Measurements from ENCODE around the gene SPEG. TPM values are rescaled to one million over a fixed set of nuclear protein-coding genes. Genes with fewer than 3 reads are reported as not detected.

The SPEG gene
- total RNA-seq, 1 experiment from 2014 or later, result 30.7 TPM

GRCh38 chr2:219418155-219419011 is 16.3 kb upstream of the SPEG start, which contains the start of gene DES:
Gene DES, plus strand, starts transcription at chr2:219418377. Its CDS starts 86 bp downstream, at chr2:219418463.
- no peaks in the 10 kb centered on the region for H4K20me1 ChIP-seq (ENCODE audit: low read length)
- intact Hi-C loops (cut with micrococcal nuclease), result no loop called here
- H2AFZ ChIP-seq (ENCODE audit: low read length), result no peak within 1 kb of the TSS

GRCh38 chr2:219419012-219419324 is 15.7 kb upstream of the SPEG start:
- CTCF ChIA-PET, result no interaction called here
- Histone ChIP-seq H4K20me1 (ENCODE audit: low read length) (no peaks in the 10 kb centered on the region), H3K36me3 (ENCODE audit: low read depth, low read length) (no peaks in the 10 kb centered on the region), H3K27ac (ENCODE audit: low read length) (no peak overlapping the region), H3K4me3 (ENCODE audit: low read length) (no peak overlapping the region), H3K4me2 (ENCODE audit: low read length) (no peak overlapping the region), H3K9me3 (ENCODE audit: low read length) (no peaks in the 10 kb centered on the region), H2AFZ (ENCODE audit: low read length) (no peak overlapping the region), H3K4me1 (ENCODE audit: insufficient read depth, low read length) (no peaks in the 10 kb centered on the region), H3K9ac (ENCODE audit: low read length) (no peak overlapping the region), H3F3A (ENCODE audit: low read length, unreplicated experiment) (no peaks in the 10 kb centered on the region), H3K27me3 (ENCODE audit: low read length) (no peaks in the 10 kb centered on the region), H3K79me2 (ENCODE audit: low read length) (no peaks in the 10 kb centered on the region), H3K9me2 (replicated peaks; ENCODE audit: low read length) (no peaks in the 10 kb centered on the region)
- POLR2A ChIA-PET (ENCODE audit: unreplicated experiment), result no interaction called here
- intact Hi-C loops (cut with micrococcal nuclease), result no loop called here
- no peak for ATAC-seq
- TF ChIP-seq CTCF (conservative IDR thresholded peaks at IDR 0.05; ENCODE audit: low read depth, low read length), result no peak
- no peak for TF ChIP-seq EZH2 (IDR thresholded peaks at IDR 0.05; ENCODE audit: low read length, unreplicated experiment)
- TF ChIP-seq EZH2phosphoT487 (IDR thresholded peaks at IDR 0.05; ENCODE audit: borderline replicate concordance, low read length), result no peak
- no peak for DNase-seq
- no TSS peak for BruUV-seq (replicated peaks)

More at GRCh38 chr2:219418155-219419011, 16.3 kb upstream of the SPEG start, which contains the start of gene DES:
- H3K36me3 ChIP-seq (ENCODE audit: low read depth, low read length), result no peaks in the 10 kb centered on the region
- DNase-seq (no peak), ATAC-seq (no peak)
- H3K4me3 ChIP-seq (ENCODE audit: low read length), result no peak within 1 kb of the TSS
- CTCF ChIA-PET, result no interaction called here
- H3K4me2 ChIP-seq (ENCODE audit: low read length), result no peak within 1 kb of the TSS
- H3K27me3 ChIP-seq (ENCODE audit: low read length), result no peaks in the 10 kb centered on the region
- no peaks in the 10 kb centered on the region for H3K4me1 ChIP-seq (ENCODE audit: insufficient read depth, low read length)
- no peak within 1 kb of the TSS for H3K9ac ChIP-seq (ENCODE audit: low read length)
- no peaks in the 10 kb centered on the region for H3F3A ChIP-seq (ENCODE audit: low read length, unreplicated experiment)
- no peaks in the 10 kb centered on the region for H3K9me2 ChIP-seq (replicated peaks; ENCODE audit: low read length)
- TF ChIP-seq EZH2 (IDR thresholded peaks at IDR 0.05; ENCODE audit: low read length, unreplicated experiment) (no peak), EZH2phosphoT487 (IDR thresholded peaks at IDR 0.05; ENCODE audit: borderline replicate concordance, low read length) (no peak), CTCF (conservative IDR thresholded peaks at IDR 0.05; ENCODE audit: low read depth, low read length) (no peak)
- no peaks in the 10 kb centered on the region for H3K9me3 ChIP-seq (ENCODE audit: low read length)
- no peak within 1 kb of the TSS for H3K27ac ChIP-seq (ENCODE audit: low read length)
- no TSS peak for BruUV-seq (replicated peaks)
- no peaks in the 10 kb centered on the region for H3K79me2 ChIP-seq (ENCODE audit: low read length)
- POLR2A ChIA-PET (ENCODE audit: unreplicated experiment), result no interaction called here

Data from PC-3 (cell line).